Mesenchymal stem cell (in vitro differentiated cells and primary cell): ENCODE measurements around the gene RAMP3.

ENCODE experiments used
- DNase-seq: peaks from one replicate; pipeline ENCODE4 v3.0.0-alpha.2; 2013
- H2AFZ ChIP-seq: one replicate; pipeline ENCODE4 v1.6.1; 2013; ENCODE audit warnings: low read depth, mild to moderate bottlenecking, control low read depth, inconsistent platforms, low read length, moderate library complexity
- H2AK5ac ChIP-seq: 2 replicates; pipeline ENCODE4 v1.6.1; 2013; ENCODE audit warnings: low read length, moderate library complexity, mild to moderate bottlenecking, inconsistent platforms; ENCODE audit not compliant: severe bottlenecking
- H2BK120ac ChIP-seq: one replicate; pipeline ENCODE4 v1.6.1; 2013; ENCODE audit warnings: low read depth, mild to moderate bottlenecking, inconsistent platforms, low read length, moderate library complexity
- H2BK12ac ChIP-seq, 2 experiments: one replicate each; pipeline ENCODE4 v1.6.1; 2013; ENCODE audit warnings: inconsistent platforms in 2 of 2, low read length in 2 of 2, mild to moderate bottlenecking in 2 of 2, moderate library complexity in 2 of 2, control low read depth in 1 of 2
- H2BK15ac ChIP-seq: one replicate; pipeline ENCODE4 v1.6.1; 2013; ENCODE audit warnings: mild to moderate bottlenecking, low read depth, inconsistent platforms; ENCODE audit not compliant: poor library complexity, severe bottlenecking
- H2BK5ac ChIP-seq: 2 replicates; pipeline ENCODE4 v1.6.1; 2013; ENCODE audit warnings: low read depth, mild to moderate bottlenecking, low read length, control low read depth, inconsistent platforms; ENCODE audit not compliant: poor library complexity, severe bottlenecking
- H3K14ac ChIP-seq, 2 experiments: one replicate each; pipeline ENCODE4 v1.6.1; 2013; ENCODE audit warnings: inconsistent platforms in 2 of 2, low read length in 2 of 2, control low read depth in 1 of 2, mild to moderate bottlenecking in 1 of 2, moderate library complexity in 1 of 2
- H3K18ac ChIP-seq, 2 experiments: one replicate each; pipeline ENCODE4 v1.6.1; 2013; ENCODE audit warnings: inconsistent platforms in 2 of 2, low read length in 2 of 2, control low read depth in 1 of 2, low read depth in 1 of 2, mild to moderate bottlenecking in 1 of 2
- H3K23ac ChIP-seq, 2 experiments: one replicate each; pipeline ENCODE4 v1.6.1; 2013; ENCODE audit warnings: inconsistent platforms in 2 of 2, low read length in 2 of 2, mild to moderate bottlenecking in 2 of 2, moderate library complexity in 2 of 2, control low read depth in 1 of 2
- H3K27ac ChIP-seq: 2 replicates; pipeline ENCODE4 v1.5.1; 2013; ENCODE audit warnings: mild to moderate bottlenecking, moderate library complexity, low read length, control low read depth, inconsistent platforms; ENCODE audit not compliant: poor library complexity, severe bottlenecking
- H3K27me3 ChIP-seq, 2 experiments: 2 replicates each; pipeline versions ENCODE4 v1.6.1 to v1.7.0; 2013; ENCODE audit warnings: low read length in 2 of 2, mild to moderate bottlenecking in 2 of 2, moderate library complexity in 2 of 2, control low read depth in 1 of 2, inconsistent platforms in 1 of 2; ENCODE audit not compliant: control insufficient read depth in 1 of 2, insufficient read depth in 1 of 2
- H3K36me3 ChIP-seq, 2 experiments: 2 replicates each; pipeline versions ENCODE4 v1.6.1 to v1.7.0; 2013; ENCODE audit warnings: low read length in 2 of 2, control low read depth in 1 of 2, inconsistent platforms in 1 of 2, low read depth in 1 of 2, mild to moderate bottlenecking in 1 of 2; ENCODE audit not compliant: insufficient read depth in 2 of 2, control insufficient read depth in 1 of 2
- H3K4ac ChIP-seq, 2 experiments: one replicate each; pipeline ENCODE4 v1.6.1; 2013; ENCODE audit warnings: inconsistent platforms in 2 of 2, low read length in 2 of 2, mild to moderate bottlenecking in 2 of 2, moderate library complexity in 2 of 2, control low read depth in 1 of 2, low read depth in 1 of 2
- H3K4me1 ChIP-seq: 2 replicates; pipeline ENCODE4 v1.6.1; 2013; ENCODE audit warnings: low read depth, low read length, control low read depth; ENCODE audit not compliant: control insufficient read depth, insufficient read depth
- H3K4me2 ChIP-seq: 2 replicates; pipeline ENCODE4 v1.6.1; 2013; ENCODE audit warnings: low read length, mild to moderate bottlenecking, inconsistent platforms; ENCODE audit not compliant: poor library complexity, severe bottlenecking
- H3K4me3 ChIP-seq, 2 experiments: 2 replicates each; pipeline versions ENCODE4 v1.5.1 to v1.7.0; 2013; ENCODE audit warnings: low read length in 2 of 2, mild to moderate bottlenecking in 2 of 2, control low read depth in 1 of 2, low read depth in 1 of 2; ENCODE audit not compliant: insufficient read depth in 1 of 2
- H3K79me1 ChIP-seq: replicated peaks from 2 replicates; pipeline ENCODE4 v1.6.1; 2013; ENCODE audit warnings: mild to moderate bottlenecking, control low read depth, low read length, inconsistent platforms; ENCODE audit not compliant: poor library complexity, severe bottlenecking
- H3K9ac ChIP-seq: 2 replicates; pipeline ENCODE4 v1.7.0; 2013; ENCODE audit warnings: mild to moderate bottlenecking, low read length, moderate library complexity
- H3K9me3 ChIP-seq: 2 replicates; pipeline ENCODE4 v1.7.0; 2013; ENCODE audit warnings: mild to moderate bottlenecking, low read length; ENCODE audit not compliant: control insufficient read depth
- H4K8ac ChIP-seq: one replicate; pipeline ENCODE4 v1.6.1; 2013; ENCODE audit warnings: inconsistent platforms, mild to moderate bottlenecking, low read length, moderate library complexity
- H4K91ac ChIP-seq: one replicate; pipeline ENCODE4 v1.6.1; 2013; ENCODE audit warnings: mild to moderate bottlenecking, low read length, inconsistent platforms
- WGBS: methylation state at CpG from one replicate; pipeline ENCODE4 v1.1.7; 2013; ENCODE audit warnings: mixed read lengths; 5-methylcytosine and 5-hydroxymethylcytosine counted together

RAMP3 gene

DNA sequence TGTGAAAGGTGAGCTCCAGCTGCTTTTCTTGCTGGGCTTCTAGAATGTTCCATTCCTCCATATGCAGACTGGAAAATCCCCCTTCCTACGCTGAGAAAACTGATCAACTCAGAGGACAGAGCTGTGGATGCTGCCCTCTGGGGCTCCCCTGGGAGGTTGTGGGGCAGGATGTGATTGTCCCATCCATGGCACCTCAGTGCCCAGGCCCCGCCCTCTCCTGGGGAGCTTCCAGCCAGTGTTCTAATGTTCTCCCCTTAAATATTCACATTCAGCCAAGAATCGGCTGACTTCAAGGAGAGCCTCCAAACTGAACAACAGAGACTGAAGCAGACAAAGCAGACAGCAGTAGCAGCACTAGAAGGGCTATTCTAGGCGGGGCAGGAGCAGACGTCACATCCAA lies 55.0 kb downstream of the RAMP3 start:
- H3K18ac ChIP-seq = no peak overlapping the region
- no peaks in the 10 kb centered on the region for H3K36me3 ChIP-seq
- H3K14ac ChIP-seq = no peak overlapping the region
- H3K4me2 ChIP-seq = no peak overlapping the region
- H4K8ac ChIP-seq = no peak overlapping the region
- no peak overlapping the region for H2BK120ac ChIP-seq
- H3K9me3 ChIP-seq = peaks cover 4% of the 10 kb centered on the region
- no peak overlapping the region for H2AFZ ChIP-seq
- H3K27me3 ChIP-seq = peaks cover 43 to 93% of the 10 kb centered on the region in 2 experiments
- H2BK12ac ChIP-seq = no peak overlapping the region
- H3K9ac ChIP-seq = no peak overlapping the region
- no peak overlapping the region for H3K4me3 ChIP-seq
- H3K4ac ChIP-seq = no peak overlapping the region
- H3K23ac ChIP-seq = no peak overlapping the region
- no peak overlapping the region for H4K91ac ChIP-seq
- H3K27ac ChIP-seq = no peak overlapping the region
- no peaks in the 10 kb centered on the region for H3K4me1 ChIP-seq
- 73% methylated on average over 5 of the region's 5 CpGs for WGBS
- no peak overlapping the region for H2BK15ac ChIP-seq
- DNase-seq = no peak
- H2AK5ac ChIP-seq = no peak overlapping the region
- no peaks in the 10 kb centered on the region for H3K79me1 ChIP-seq
- no peak overlapping the region for H2BK5ac ChIP-seq

- no peak overlapping the region for H3K23ac ChIP-seq
Measured at GRCh38 chr7:45215601-45216062, 58.0 kb downstream of the RAMP3 start.

GRCh38 chr7:45216181-45216580 lies 58.6 kb downstream of the RAMP3 start:
- H3K9ac ChIP-seq = no peak overlapping the region
- H2BK120ac ChIP-seq = no peak overlapping the region
- H2BK15ac ChIP-seq = no peak overlapping the region
- H3K18ac ChIP-seq = no peak overlapping the region
- no peak overlapping the region for H2BK12ac ChIP-seq
- H3K23ac ChIP-seq = no peak overlapping the region
- peaks cover 54 to 87% of the 10 kb centered on the region in 2 experiments for H3K27me3 ChIP-seq
- H3K4ac ChIP-seq = no peak overlapping the region
- no peak overlapping the region for H4K91ac ChIP-seq
- no peak overlapping the region for H4K8ac ChIP-seq
- no peak overlapping the region for H2AK5ac ChIP-seq
- no peaks in the 10 kb centered on the region for H3K79me1 ChIP-seq
- DNase-seq = no peak
- H2BK5ac ChIP-seq = no peak overlapping the region
- H2AFZ ChIP-seq = no peak overlapping the region
- H3K4me1 ChIP-seq = no peaks in the 10 kb centered on the region
- H3K4me3 ChIP-seq = no peak overlapping the region
- H3K27ac ChIP-seq = no peak overlapping the region
- H3K4me2 ChIP-seq = no peak overlapping the region
- no peaks in the 10 kb centered on the region for H3K36me3 ChIP-seq
- peaks cover 4% of the 10 kb centered on the region for H3K9me3 ChIP-seq
- 49% methylated on average over 7 of the region's 7 CpGs for WGBS
- H3K14ac ChIP-seq = no peak overlapping the region

More at GRCh38 chr7:45215601-45216062, 58.0 kb downstream of the RAMP3 start:
- no peak overlapping the region for H2BK15ac ChIP-seq
- H2AFZ ChIP-seq = no peak overlapping the region
- no peak overlapping the region for H2BK12ac ChIP-seq
- peaks cover 4% of the 10 kb centered on the region for H3K9me3 ChIP-seq
- no peak overlapping the region for H2BK120ac ChIP-seq
- H3K9ac ChIP-seq = no peak overlapping the region
- no peak overlapping the region for H3K4me3 ChIP-seq
- H4K91ac ChIP-seq = no peak overlapping the region
- H3K4me2 ChIP-seq = no peak overlapping the region
- no peaks in the 10 kb centered on the region for H3K79me1 ChIP-seq
- H2AK5ac ChIP-seq = no peak overlapping the region
- H3K36me3 ChIP-seq = no peaks in the 10 kb centered on the region
- no peaks in the 10 kb centered on the region for H3K4me1 ChIP-seq
- H3K14ac ChIP-seq = no peak overlapping the region
- DNase-seq = no peak
- WGBS = 32% methylated on average over 6 of the region's 8 CpGs
- H3K18ac ChIP-seq = no peak overlapping the region
- no peak overlapping the region for H2BK5ac ChIP-seq
- H3K27me3 ChIP-seq = peaks cover 52 to 91% of the 10 kb centered on the region in 2 experiments
- H4K8ac ChIP-seq = no peak overlapping the region
- no peak overlapping the region for H3K27ac ChIP-seq
- H3K4ac ChIP-seq = no peak overlapping the region

DNA sequence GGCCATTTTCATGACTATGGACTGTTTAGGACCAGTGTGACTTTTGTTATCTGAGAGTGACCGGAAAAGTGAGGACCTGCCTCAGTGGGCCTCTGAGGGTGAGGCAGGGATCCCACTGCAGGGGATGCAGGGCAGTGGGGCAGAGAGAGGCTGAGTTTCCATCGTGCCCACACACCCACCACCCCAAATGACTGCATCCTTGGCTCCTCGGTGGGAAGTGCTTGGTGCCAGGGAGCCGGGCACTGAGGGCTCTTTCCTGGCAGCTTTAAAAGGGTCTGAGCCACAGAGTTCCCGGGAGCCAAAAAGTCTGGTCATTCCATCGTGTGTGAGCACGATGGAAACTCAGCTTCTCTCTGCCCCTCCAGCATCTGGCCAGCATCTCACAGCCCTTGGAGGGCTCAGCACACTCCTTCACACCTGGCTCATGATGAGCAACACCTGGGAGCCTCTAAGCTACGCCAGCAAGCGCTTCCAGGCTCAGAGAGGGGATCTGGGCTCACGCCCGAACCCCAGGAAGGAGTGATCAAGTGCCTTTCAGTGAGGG lies 59.1 kb downstream of the RAMP3 start:
- no peak for DNase-seq
- H3K4me2 ChIP-seq = no peak overlapping the region
- WGBS = 75% methylated on average over 10 of the region's 11 CpGs
- H3K36me3 ChIP-seq = no peaks in the 10 kb centered on the region
- no peak overlapping the region for H3K4ac ChIP-seq
- no peak overlapping the region for H3K27ac ChIP-seq
- no peak overlapping the region for H3K18ac ChIP-seq
- peaks cover 52 to 86% of the 10 kb centered on the region in 2 experiments for H3K27me3 ChIP-seq
- H3K9me3 ChIP-seq = peaks cover 4% of the 10 kb centered on the region
- H3K9ac ChIP-seq = no peak overlapping the region
- H4K8ac ChIP-seq = no peak overlapping the region
- no peak overlapping the region for H3K23ac ChIP-seq
- H4K91ac ChIP-seq = no peak overlapping the region
- H3K14ac ChIP-seq = peak overlapping the region in 1 of 2 experiments; percentile 5
- H3K4me3 ChIP-seq = no peak overlapping the region
- H2AK5ac ChIP-seq = no peak overlapping the region
- H3K79me1 ChIP-seq = no peaks in the 10 kb centered on the region
- no peak overlapping the region for H2BK12ac ChIP-seq
- H3K4me1 ChIP-seq = no peaks in the 10 kb centered on the region
- no peak overlapping the region for H2BK5ac ChIP-seq
- H2AFZ ChIP-seq = no peak overlapping the region
- no peak overlapping the region for H2BK120ac ChIP-seq
- no peak overlapping the region for H2BK15ac ChIP-seq
